NCI-H526 treated with DMSO at 0.1 percent for 48 hours (cell line): ENCODE measurements around the gene POR.
"Not testable (repeated sequence)": the region's sequence is repeated elsewhere in the genome, so short reads cannot be mapped to it uniquely, and the experiment has no call there.

Experiments used
- DNase-seq: peaks from one replicate; lab custom pipeline; 2025; lab: John Stamatoyannopoulos, UW

Gene POR

GRCh38 chr7:75914655-75915415 is at the start of gene POR:
POR (plus strand) TSS chr7:75915155; CDS start chr7:75954002, 38,847 bp downstream.
- peak; percentile 86 for DNase-seq

GRCh38 chr7:75866114-75866488 is 48.9 kb upstream of the POR start:
- DNase-seq = no peak

- peak; percentile 62 for DNase-seq
Observed at GRCh38 chr7:75866489-75867389, 48.2 kb upstream of the POR start.

- DNase-seq = no peak
Observed at GRCh38 chr7:75867390-75867717, 47.6 kb upstream of the POR start.

GRCh38 chr7:75868153-75868552 is 46.8 kb upstream of the POR start:
- DNase-seq = no peak

- DNase-seq = no peak
Observed at GRCh38 chr7:75869776-75870379, 45.1 kb upstream of the POR start.

- no peak for DNase-seq
Observed at GRCh38 chr7:75870557-75871161, 44.3 kb upstream of the POR start.

- no peak for DNase-seq
Observed at GRCh38 chr7:75872073-75872782, 42.7 kb upstream of the POR start.

- not testable (repeated sequence) for DNase-seq
Observed at GRCh38 chr7:75874180-75874579, 40.8 kb upstream of the POR start.

- DNase-seq = no peak
Observed at GRCh38 chr7:75875113-75876080, 39.6 kb upstream of the POR start.

GRCh38 chr7:75876126-75876881 is 38.7 kb upstream of the POR start:
- no peak for DNase-seq

GRCh38 chr7:75878312-75878768 is 36.6 kb upstream of the POR start:
- no peak for DNase-seq

- peak; percentile 90 for DNase-seq
Observed at GRCh38 chr7:75878769-75879611, 36.0 kb upstream of the POR start, which contains the start of gene RHBDD2. RHBDD2 (plus strand) TSS chr7:75879034; CDS start chr7:75879083, 49 bp downstream.

GRCh38 chr7:75879771-75880184 is 35.2 kb upstream of the POR start:
- peak; percentile 91 for DNase-seq

- no peak for DNase-seq
Observed at GRCh38 chr7:75880242-75880641, 34.7 kb upstream of the POR start.

- DNase-seq = no peak
Observed at GRCh38 chr7:75881436-75882095, 33.4 kb upstream of the POR start.

GRCh38 chr7:75883265-75883824 is 31.6 kb upstream of the POR start:
- DNase-seq = not testable (repeated sequence)

- no peak for DNase-seq
Observed at GRCh38 chr7:75884476-75884875, 30.5 kb upstream of the POR start.
